ENCODE data around the gene CXCL10. TPM values are rescaled to one million over a fixed set of nuclear protein-coding genes. Genes with fewer than 3 reads are reported as not detected.

Gene CXCL10
- total RNA-seq, 4 donors from 2014 or later: 0.97 TPM; not detected in 3

DNA sequence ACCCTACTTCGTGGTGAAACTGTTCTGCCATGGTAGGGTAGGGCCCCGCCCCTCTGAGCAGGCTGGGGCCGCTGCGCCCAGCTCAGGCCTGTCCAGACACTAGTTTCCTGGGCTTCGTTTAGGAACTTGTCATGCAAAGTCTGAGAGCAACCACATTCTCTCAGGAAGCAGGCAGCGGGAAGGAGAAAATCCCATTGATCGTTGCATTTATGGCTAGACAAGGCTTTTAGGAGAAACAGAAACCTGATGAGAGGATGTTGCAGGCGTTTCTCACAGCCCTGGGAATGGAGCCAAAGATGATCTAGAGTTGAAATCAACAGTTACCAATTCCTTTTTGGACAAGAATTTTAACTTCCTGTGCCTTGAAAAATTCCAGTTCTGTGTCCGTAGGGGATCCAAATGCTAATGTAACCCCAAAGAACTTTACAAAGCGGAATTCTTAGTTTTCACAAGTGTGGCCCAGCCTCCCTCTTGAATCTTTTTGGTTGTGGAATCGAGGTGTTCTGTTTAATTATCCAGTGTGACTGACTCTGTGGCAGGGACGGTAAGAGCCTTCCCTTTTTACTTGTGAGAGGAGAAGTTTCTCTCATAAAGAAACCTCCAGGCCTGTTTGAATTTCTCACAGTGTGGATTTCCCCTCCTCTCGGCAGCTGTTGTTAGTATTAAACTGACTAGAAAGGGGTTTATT lies 11.5 kb downstream of the CXCL10 start:
- TF ChIP-seq POLR2A (IDR thresholded peaks at IDR 0.05): no peak
- TF ChIP-seq, protein P1, sequence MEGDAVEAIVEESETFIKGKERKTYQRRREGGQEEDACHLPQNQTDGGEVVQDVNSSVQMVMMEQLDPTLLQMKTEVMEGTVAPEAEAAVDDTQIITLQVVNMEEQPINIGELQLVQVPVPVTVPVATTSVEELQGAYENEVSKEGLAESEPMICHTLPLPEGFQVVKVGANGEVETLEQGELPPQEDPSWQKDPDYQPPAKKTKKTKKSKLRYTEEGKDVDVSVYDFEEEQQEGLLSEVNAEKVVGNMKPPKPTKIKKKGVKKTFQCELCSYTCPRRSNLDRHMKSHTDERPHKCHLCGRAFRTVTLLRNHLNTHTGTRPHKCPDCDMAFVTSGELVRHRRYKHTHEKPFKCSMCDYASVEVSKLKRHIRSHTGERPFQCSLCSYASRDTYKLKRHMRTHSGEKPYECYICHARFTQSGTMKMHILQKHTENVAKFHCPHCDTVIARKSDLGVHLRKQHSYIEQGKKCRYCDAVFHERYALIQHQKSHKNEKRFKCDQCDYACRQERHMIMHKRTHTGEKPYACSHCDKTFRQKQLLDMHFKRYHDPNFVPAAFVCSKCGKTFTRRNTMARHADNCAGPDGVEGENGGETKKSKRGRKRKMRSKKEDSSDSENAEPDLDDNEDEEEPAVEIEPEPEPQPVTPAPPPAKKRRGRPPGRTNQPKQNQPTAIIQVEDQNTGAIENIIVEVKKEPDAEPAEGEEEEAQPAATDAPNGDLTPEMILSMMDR (IDR thresholded peaks at IDR 0.05 in 4 of 5, conservative IDR thresholded peaks at IDR 0.05 in 1 of 5): no peak
- H3K27ac ChIP-seq: peak overlapping the region; percentile 56 to 73 (median 59)
- ATAC-seq (peak; percentile 54 to 75), DNase-seq (no peak)
- no peaks in the 10 kb centered on the region for H3K4me1 ChIP-seq
- H3K36me3 ChIP-seq: no peaks in the 10 kb centered on the region
- intact Hi-C loops (cut with DNase I; ENCODE audit: low total_unique reads) (no loop called here), in situ Hi-C loops (cut with MboI; ENCODE audit: low sequenced_read_pairs in 4 of 4) (no loop called here)
- H3K27me3 ChIP-seq: no peaks in the 10 kb centered on the region
- H3K4me3 ChIP-seq: peak overlapping the region in 3 of 4 donors; percentile 2 to 40 (median 16)
- no peaks in the 10 kb centered on the region for H3K9me3 ChIP-seq

- ATAC-seq: no peak
- Histone ChIP-seq H3K27me3 (no peaks in the 10 kb centered on the region), H3K4me3 (peak overlapping the region in 1 of 4 donors; percentile 40), H3K9me3 (no peaks in the 10 kb centered on the region), H3K4me1 (no peaks in the 10 kb centered on the region), H3K36me3 (no peaks in the 10 kb centered on the region), H3K27ac (peak overlapping the region in 3 of 4 donors; percentile 56 to 73 (median 57))
- intact Hi-C loops (cut with DNase I; ENCODE audit: low total_unique reads) (no loop called here), in situ Hi-C loops (cut with MboI; ENCODE audit: low sequenced_read_pairs in 4 of 4) (no loop called here)
- no peak for TF ChIP-seq POLR2A (IDR thresholded peaks at IDR 0.05)
- TF ChIP-seq, protein P1 (IDR thresholded peaks at IDR 0.05 in 4 of 5, conservative IDR thresholded peaks at IDR 0.05 in 1 of 5): no peak
- DNase-seq: no peak
Measured at GRCh38 chr4:76011018-76011670, 12.2 kb downstream of the CXCL10 start.

DNA sequence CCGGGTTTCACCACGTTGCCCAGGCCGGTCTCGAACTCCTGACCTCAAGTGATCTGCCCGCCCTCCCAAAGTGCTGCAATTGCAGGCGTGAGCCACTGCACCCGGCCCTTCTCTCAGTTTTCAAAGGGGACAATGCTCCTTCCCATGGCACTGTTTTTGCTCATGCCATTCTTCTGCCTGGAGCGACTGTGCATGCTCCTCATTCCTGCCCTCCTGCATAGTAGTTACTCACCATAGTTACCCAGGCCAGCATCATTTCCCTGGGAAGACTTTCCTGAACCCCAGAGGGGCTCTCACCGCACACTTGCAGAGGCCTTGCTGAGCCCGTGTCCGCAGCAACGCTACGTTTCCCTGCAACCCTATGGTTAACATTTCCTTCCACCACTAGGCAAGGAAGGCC lies 12.7 kb downstream of the CXCL10 start:
- no peaks in the 10 kb centered on the region for H3K4me1 ChIP-seq
- intact Hi-C loops (cut with DNase I; ENCODE audit: low total_unique reads): no loop called here
- in situ Hi-C loops (cut with MboI; ENCODE audit: low sequenced_read_pairs in 4 of 4): no loop called here
- H3K9me3 ChIP-seq: no peaks in the 10 kb centered on the region
- no peak for DNase-seq
- no peak overlapping the region for H3K4me3 ChIP-seq
- TF ChIP-seq, protein P1 (IDR thresholded peaks at IDR 0.05 in 4 of 5, conservative IDR thresholded peaks at IDR 0.05 in 1 of 5): no peak
- TF ChIP-seq POLR2A (IDR thresholded peaks at IDR 0.05): no peak
- no peaks in the 10 kb centered on the region for H3K27me3 ChIP-seq
- no peak overlapping the region for H3K27ac ChIP-seq
- no peaks in the 10 kb centered on the region for H3K36me3 ChIP-seq
- ATAC-seq: no peak

- H3K36me3 ChIP-seq: no peaks in the 10 kb centered on the region
- no peak overlapping the region for H3K27ac ChIP-seq
- no peaks in the 10 kb centered on the region for H3K27me3 ChIP-seq
- H3K4me3 ChIP-seq: no peak overlapping the region
- intact Hi-C loops (cut with DNase I; ENCODE audit: low total_unique reads): no loop called here
- TF ChIP-seq, protein P1 (IDR thresholded peaks at IDR 0.05 in 4 of 5, conservative IDR thresholded peaks at IDR 0.05 in 1 of 5): no peak
- TF ChIP-seq POLR2A (IDR thresholded peaks at IDR 0.05): no peak
- in situ Hi-C loops (cut with MboI; ENCODE audit: low sequenced_read_pairs in 4 of 4): no loop called here
- no peaks in the 10 kb centered on the region for H3K4me1 ChIP-seq
- H3K9me3 ChIP-seq: no peaks in the 10 kb centered on the region
- DNase-seq (no peak), ATAC-seq (no peak)
Measured at GRCh38 chr4:76009311-76009710, 14.0 kb downstream of the CXCL10 start.
